Activated CD8-positive, alpha-beta memory T cell treated with anti-CD3 and anti-CD28 coated beads, Interleukin-2, amount 50 U/mL, for 1 hour (primary cell): ENCODE results near the gene NXPH2.
"Not testable (repeated sequence)": the region's sequence is repeated elsewhere in the genome, so short reads cannot be mapped to it uniquely, and the experiment has no call there.

Source experiments
- DNase-seq: peaks from one replicate; pipeline ENCODE4 v3.0.0-alpha.2; 2020; ENCODE audit errors: extremely low read depth

The NXPH2 gene

GRCh38 chr2:138757384-138757783 lies 22.8 kb downstream of the NXPH2 start:
- no peak for DNase-seq

GRCh38 chr2:138752197-138752956 lies 27.8 kb downstream of the NXPH2 start:
- DNase-seq = no peak

- no peak for DNase-seq
Measured at GRCh38 chr2:138744713-138745112, 35.5 kb downstream of the NXPH2 start.

GRCh38 chr2:138742441-138743057 lies 37.6 kb downstream of the NXPH2 start:
- no peak for DNase-seq

- no peak for DNase-seq
Measured at GRCh38 chr2:138741851-138742250, 38.3 kb downstream of the NXPH2 start.

- not testable (repeated sequence) for DNase-seq
Measured at GRCh38 chr2:138737009-138737554, 43.1 kb downstream of the NXPH2 start.

- no peak for DNase-seq
Measured at GRCh38 chr2:138732651-138733050, 47.5 kb downstream of the NXPH2 start.

GRCh38 chr2:138730497-138731030 lies 49.6 kb downstream of the NXPH2 start:
- DNase-seq = no peak

- DNase-seq = no peak
Measured at GRCh38 chr2:138727956-138728355, 52.2 kb downstream of the NXPH2 start.

GRCh38 chr2:138726681-138727080 lies 53.5 kb downstream of the NXPH2 start:
- DNase-seq = no peak

- DNase-seq = no peak
Measured at GRCh38 chr2:138724729-138725459, 55.3 kb downstream of the NXPH2 start.

GRCh38 chr2:138724327-138724726 lies 55.9 kb downstream of the NXPH2 start:
- DNase-seq = no peak

GRCh38 chr2:138723196-138723987 lies 56.8 kb downstream of the NXPH2 start:
- no peak for DNase-seq

- DNase-seq = no peak
Measured at GRCh38 chr2:138722316-138722715, 57.9 kb downstream of the NXPH2 start.

- DNase-seq = no peak
Measured at GRCh38 chr2:138720035-138720838, 60.0 kb downstream of the NXPH2 start.

- DNase-seq = no peak
Measured at GRCh38 chr2:138718405-138718804, 61.8 kb downstream of the NXPH2 start.

GRCh38 chr2:138716183-138716582 lies 64.0 kb downstream of the NXPH2 start:
- DNase-seq = no peak

- no peak for DNase-seq
Measured at GRCh38 chr2:138713504-138713903, 66.7 kb downstream of the NXPH2 start.

- no peak for DNase-seq
Measured at GRCh38 chr2:138713069-138713496, 67.1 kb downstream of the NXPH2 start.

GRCh38 chr2:138712212-138712979 lies 67.8 kb downstream of the NXPH2 start:
- no peak for DNase-seq
